ENCODE results near the gene TMSB10.
"Not testable (repeated sequence)": the region's sequence is repeated elsewhere in the genome, so short reads cannot be mapped to it uniquely, and the experiment has no call there.

The TMSB10 gene

DNA sequence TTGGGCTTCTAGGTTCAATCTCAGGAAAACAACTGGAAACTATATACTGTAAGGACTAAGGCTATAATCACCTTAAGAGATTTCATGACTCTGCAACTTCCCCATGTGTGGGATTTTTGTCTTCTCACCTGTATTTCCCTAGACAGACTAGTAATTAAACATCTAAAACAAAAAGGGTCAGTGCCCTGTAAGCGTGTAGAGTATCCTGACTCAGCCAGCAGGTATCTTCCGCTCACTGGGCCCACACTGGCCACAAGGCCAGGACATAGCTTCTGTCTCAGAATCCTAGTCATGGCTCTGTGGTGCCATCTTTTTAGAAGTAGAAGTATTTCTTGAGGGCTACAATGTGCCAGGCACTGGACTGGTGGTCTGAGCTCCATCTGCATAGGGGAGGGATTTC lies 36.7 kb downstream of the TMSB10 start:
- no peak overlapping the region for H3K4me3 ChIP-seq (ENCODE audit: low read depth, low read length)
- TF ChIP-seq, protein P1, sequence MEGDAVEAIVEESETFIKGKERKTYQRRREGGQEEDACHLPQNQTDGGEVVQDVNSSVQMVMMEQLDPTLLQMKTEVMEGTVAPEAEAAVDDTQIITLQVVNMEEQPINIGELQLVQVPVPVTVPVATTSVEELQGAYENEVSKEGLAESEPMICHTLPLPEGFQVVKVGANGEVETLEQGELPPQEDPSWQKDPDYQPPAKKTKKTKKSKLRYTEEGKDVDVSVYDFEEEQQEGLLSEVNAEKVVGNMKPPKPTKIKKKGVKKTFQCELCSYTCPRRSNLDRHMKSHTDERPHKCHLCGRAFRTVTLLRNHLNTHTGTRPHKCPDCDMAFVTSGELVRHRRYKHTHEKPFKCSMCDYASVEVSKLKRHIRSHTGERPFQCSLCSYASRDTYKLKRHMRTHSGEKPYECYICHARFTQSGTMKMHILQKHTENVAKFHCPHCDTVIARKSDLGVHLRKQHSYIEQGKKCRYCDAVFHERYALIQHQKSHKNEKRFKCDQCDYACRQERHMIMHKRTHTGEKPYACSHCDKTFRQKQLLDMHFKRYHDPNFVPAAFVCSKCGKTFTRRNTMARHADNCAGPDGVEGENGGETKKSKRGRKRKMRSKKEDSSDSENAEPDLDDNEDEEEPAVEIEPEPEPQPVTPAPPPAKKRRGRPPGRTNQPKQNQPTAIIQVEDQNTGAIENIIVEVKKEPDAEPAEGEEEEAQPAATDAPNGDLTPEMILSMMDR (IDR thresholded peaks at IDR 0.05; ENCODE audit: low read depth, low read length), result no peak

DNA sequence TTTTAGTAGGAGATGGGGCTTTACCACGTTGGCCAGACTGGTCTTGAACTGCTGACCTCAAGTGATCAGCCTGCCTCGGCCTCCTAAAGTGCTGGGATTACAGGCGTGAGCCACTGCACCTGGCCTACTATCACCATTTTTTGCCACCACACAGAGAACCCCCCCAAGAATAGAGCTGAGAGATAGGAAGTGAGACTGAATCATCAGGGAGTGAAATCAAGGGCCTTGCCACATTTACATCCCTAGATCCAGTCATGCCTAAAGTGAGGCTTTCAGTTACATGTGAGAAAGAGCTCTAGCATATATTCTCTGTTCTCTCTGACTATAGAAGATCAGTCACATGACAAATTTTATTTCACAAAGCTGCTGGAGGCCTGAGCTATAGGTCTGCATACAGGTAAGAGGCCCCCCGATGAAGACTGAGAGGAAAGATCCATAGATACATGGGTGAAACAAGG lies 37.5 kb downstream of the TMSB10 start:
- H3K4me3 ChIP-seq (ENCODE audit: low read depth, low read length), result no peak overlapping the region
- TF ChIP-seq, protein P1 (IDR thresholded peaks at IDR 0.05; ENCODE audit: low read depth, low read length), result no peak

DNA sequence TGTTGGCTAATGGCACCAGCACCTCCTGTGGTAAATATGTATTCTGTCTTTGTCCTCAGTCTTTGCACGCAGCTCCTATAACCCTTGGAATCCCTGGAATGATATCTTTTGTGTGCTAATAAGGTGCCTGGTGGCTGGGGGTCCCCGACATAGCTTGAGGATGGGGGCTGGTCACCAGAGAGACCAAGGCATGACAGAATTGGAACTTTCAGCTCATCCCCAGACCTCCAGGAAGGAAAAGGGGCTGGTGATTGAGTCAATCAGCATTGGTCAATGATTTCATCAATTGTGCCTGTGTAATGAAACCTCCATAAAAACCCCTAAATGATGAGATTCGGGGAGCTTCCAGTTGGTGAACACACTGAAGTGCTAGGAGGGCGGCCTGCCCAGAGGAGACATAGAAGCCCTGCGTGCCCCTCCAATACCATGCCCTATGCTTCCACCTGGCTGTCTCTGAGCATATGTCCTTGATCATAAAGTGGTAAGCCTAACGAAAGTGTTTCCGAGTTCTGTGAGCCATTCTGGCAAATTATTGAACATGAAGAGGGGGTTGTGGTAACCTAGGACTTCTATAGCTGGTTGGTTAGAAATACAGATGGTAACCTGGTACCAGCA lies 38.9 kb downstream of the TMSB10 start:
- H3K4me3 ChIP-seq (ENCODE audit: low read depth, low read length), result no peak overlapping the region
- TF ChIP-seq, protein P1 (IDR thresholded peaks at IDR 0.05; ENCODE audit: low read depth, low read length), result no peak

DNA sequence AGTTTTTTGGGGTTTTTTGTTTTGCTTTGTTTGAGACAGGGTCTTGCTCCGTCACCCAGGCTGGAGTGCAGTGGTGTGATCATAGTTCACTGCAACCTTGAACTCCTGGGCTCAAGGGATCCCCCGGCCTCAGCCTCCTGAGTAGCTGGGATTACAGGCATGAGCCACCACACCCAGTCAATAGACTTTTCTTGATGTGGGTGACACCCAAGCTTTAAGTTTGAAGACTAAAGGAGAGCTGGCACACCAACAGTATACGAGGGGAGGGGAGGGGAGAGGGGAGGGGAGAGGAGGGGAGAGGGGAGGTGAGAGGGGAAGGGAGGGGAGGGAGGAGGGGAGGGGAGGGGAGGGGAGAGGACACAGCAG lies 40.4 kb downstream of the TMSB10 start:
- not testable (repeated sequence) for H3K4me3 ChIP-seq (ENCODE audit: low read depth, low read length)

DNA sequence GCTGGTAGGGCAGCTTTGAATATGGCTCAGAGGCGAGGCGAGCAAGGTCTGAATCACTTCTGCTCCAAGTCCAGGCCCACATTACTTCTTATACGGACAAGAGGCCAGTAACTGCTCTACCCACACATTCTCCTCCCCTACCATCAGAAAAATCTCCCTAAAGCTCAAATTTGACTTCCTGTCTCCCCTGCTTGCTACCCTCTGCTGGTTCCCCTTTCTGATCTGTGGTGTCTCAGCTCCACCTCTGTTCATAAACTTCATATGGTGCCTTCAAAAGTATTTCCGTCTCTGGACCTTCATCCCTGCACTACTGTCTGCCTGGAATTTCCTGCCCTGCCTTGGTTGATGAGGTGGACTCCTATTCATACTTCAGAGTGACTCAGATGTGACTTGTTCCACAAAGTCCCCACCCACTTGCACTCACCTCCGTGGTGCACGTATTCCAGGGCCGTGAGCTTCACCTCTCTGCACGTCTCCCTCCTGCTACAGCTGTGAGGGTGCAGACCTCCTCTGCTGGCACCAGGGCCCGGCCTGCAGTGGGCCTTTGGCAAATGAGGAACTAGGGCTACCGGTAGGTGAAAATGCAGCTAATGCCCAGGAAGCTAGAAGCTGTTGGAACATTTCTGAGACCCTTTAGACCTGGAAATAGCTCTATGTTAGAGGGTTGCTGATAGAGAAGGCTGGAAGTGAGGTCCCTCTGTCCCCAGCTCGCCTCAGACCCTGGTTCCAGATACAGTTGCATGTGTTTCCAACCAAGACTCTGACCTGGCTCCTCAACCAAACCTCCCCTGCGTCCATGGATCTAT lies 41.0 kb downstream of the TMSB10 start:
- H3K4me3 ChIP-seq (ENCODE audit: low read depth, low read length), result no peak overlapping the region
- TF ChIP-seq, protein P1 (IDR thresholded peaks at IDR 0.05; ENCODE audit: low read depth, low read length), result no peak

DNA sequence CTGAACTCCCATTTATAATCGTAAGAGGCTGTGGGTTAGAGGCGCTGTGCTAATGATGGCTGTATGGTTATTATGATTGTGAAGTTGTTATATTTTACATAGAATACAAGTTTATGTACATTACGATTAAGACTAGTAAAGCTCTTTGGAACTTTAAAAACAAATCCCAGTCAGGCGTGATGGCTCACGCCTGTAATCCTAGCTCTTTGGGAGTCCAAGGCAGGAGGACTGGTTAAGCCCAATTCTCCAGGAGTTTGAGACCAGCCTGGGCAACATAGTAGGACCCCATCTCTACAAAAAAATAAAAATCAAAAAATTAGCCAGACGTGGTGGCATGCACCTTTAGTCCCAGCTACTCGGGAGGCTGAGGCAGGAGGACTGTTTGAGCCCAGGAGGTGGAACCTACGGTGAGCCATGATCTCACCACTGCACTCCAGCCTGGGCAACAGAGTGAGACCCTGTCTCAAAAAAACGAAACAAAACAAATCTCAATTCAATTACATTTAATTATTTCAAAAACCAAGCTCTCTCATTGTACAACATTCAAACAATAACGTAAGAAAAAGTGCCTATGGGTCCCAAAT lies 41.6 kb downstream of the TMSB10 start:
- TF ChIP-seq, protein P1 (IDR thresholded peaks at IDR 0.05; ENCODE audit: low read depth, low read length), result no peak
- H3K4me3 ChIP-seq (ENCODE audit: low read depth, low read length), result no peak overlapping the region

DNA sequence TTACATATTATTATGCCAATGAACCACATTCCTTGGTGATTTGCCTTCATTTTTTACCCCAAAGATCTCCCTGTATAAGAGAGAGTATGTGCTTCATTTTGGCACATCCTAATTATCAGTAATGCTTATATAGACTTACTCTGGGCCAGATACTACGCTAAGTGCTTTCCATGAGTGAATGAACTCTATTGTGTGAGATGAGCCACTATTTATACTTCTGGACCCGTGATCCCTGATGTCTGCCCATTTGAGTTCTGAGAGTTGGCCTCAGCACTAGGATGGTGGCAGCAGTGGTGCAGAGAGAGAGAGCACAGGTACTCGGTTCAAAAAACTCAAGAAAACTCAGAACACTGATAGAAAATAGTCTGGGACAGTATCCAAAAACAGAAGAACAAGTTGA lies 48.1 kb downstream of the TMSB10 start:
- no peak overlapping the region for H3K4me3 ChIP-seq (ENCODE audit: low read depth, low read length)
- TF ChIP-seq, protein P1 (IDR thresholded peaks at IDR 0.05; ENCODE audit: low read depth, low read length), result no peak
